ENCODE measurements around the gene EXOSC3. TPM values are rescaled to one million over a fixed set of nuclear protein-coding genes. Genes with fewer than 3 reads are reported as not detected.

EXOSC3 gene
- total RNA-seq, 2 experiments from 2014 or later = 67.8 to 72.1 TPM

GRCh38 chr9:37745970-37746369 lies 38.9 kb downstream of the EXOSC3 start:
- H3K9me3 Mint-ChIP-seq = no peaks in the 10 kb centered on the region
- ATAC-seq (ENCODE audit: low read depth) (no peak), DNase-seq (no peak)
- no peaks in the 10 kb centered on the region for H3K36me3 Mint-ChIP-seq
- POLR2A ChIA-PET = no interaction called here
- no peaks in the 10 kb centered on the region for H3K27me3 Mint-ChIP-seq
- no peak overlapping the region for H3K4me3 Mint-ChIP-seq
- no peaks in the 10 kb centered on the region for H3K4me1 Mint-ChIP-seq
- no peak overlapping the region for H3K27ac Mint-ChIP-seq

- no peak overlapping the region for H3K4me3 Mint-ChIP-seq
- no peaks in the 10 kb centered on the region for H3K36me3 Mint-ChIP-seq
- no peaks in the 10 kb centered on the region for H3K27me3 Mint-ChIP-seq
- no peaks in the 10 kb centered on the region for H3K9me3 Mint-ChIP-seq
- no peak overlapping the region for H3K27ac Mint-ChIP-seq
- ATAC-seq (ENCODE audit: low read depth) (no peak), DNase-seq (no peak)
- POLR2A ChIA-PET = no interaction called here
- no peaks in the 10 kb centered on the region for H3K4me1 Mint-ChIP-seq
Observed at GRCh38 chr9:37740631-37741328, 44.1 kb downstream of the EXOSC3 start.

GRCh38 chr9:37740128-37740527 lies 44.7 kb downstream of the EXOSC3 start:
- Mint-ChIP-seq H3K4me1 (no peaks in the 10 kb centered on the region), H3K27ac (no peak overlapping the region), H3K36me3 (no peaks in the 10 kb centered on the region), H3K9me3 (no peaks in the 10 kb centered on the region), H3K4me3 (no peak overlapping the region), H3K27me3 (no peaks in the 10 kb centered on the region)
- DNase-seq (no peak), ATAC-seq (ENCODE audit: low read depth) (no peak)
- POLR2A ChIA-PET = no interaction called here

GRCh38 chr9:37739222-37739621 lies 45.6 kb downstream of the EXOSC3 start:
- ATAC-seq (ENCODE audit: low read depth) (no peak), DNase-seq (no peak)
- POLR2A ChIA-PET = no interaction called here
- H3K9me3 Mint-ChIP-seq = no peaks in the 10 kb centered on the region
- no peaks in the 10 kb centered on the region for H3K27me3 Mint-ChIP-seq
- no peak overlapping the region for H3K4me3 Mint-ChIP-seq
- no peaks in the 10 kb centered on the region for H3K4me1 Mint-ChIP-seq
- no peaks in the 10 kb centered on the region for H3K36me3 Mint-ChIP-seq
- H3K27ac Mint-ChIP-seq = no peak overlapping the region

GRCh38 chr9:37732952-37733351 lies 51.9 kb downstream of the EXOSC3 start:
- H3K36me3 Mint-ChIP-seq = no peaks in the 10 kb centered on the region
- no peaks in the 10 kb centered on the region for H3K4me1 Mint-ChIP-seq
- peaks cover 9% of the 10 kb centered on the region for H3K27me3 Mint-ChIP-seq
- H3K27ac Mint-ChIP-seq = no peak overlapping the region
- DNase-seq = no peak
- no peak for ATAC-seq (ENCODE audit: low read depth)
- no peaks in the 10 kb centered on the region for H3K9me3 Mint-ChIP-seq
- H3K4me3 Mint-ChIP-seq = no peak overlapping the region
- POLR2A ChIA-PET = interaction anchor here (0.6 kb wide), 1 partner anchor 141 kb away, joined by 3 read pairs; the partner anchor contains the start of gene TOMM5

- H3K4me3 Mint-ChIP-seq = no peak overlapping the region
Observed at GRCh38 chr9:37732086-37732741, 52.6 kb downstream of the EXOSC3 start.

GRCh38 chr9:37730839-37731238 lies 54.0 kb downstream of the EXOSC3 start:
- Mint-ChIP-seq H3K9me3 (no peaks in the 10 kb centered on the region), H3K36me3 (no peaks in the 10 kb centered on the region), H3K4me3 (no peak overlapping the region), H3K27me3 (peaks cover 13% of the 10 kb centered on the region), H3K27ac (no peak overlapping the region), H3K4me1 (no peaks in the 10 kb centered on the region)
- ATAC-seq (ENCODE audit: low read depth) (no peak), DNase-seq (no peak)
- POLR2A ChIA-PET = no interaction called here

More at GRCh38 chr9:37732086-37732741, 52.6 kb downstream of the EXOSC3 start:
- H3K27me3 Mint-ChIP-seq = peaks cover 9% of the 10 kb centered on the region
- H3K4me1 Mint-ChIP-seq = no peaks in the 10 kb centered on the region
- no peaks in the 10 kb centered on the region for H3K36me3 Mint-ChIP-seq
- ATAC-seq (ENCODE audit: low read depth) = no peak
- DNase-seq = no peak
- no peaks in the 10 kb centered on the region for H3K9me3 Mint-ChIP-seq
- POLR2A ChIA-PET = interaction anchor here (0.6 kb wide), 1 partner anchor 65 kb away, joined by 5 read pairs; no protein-coding TSS in a partner anchor
- H3K27ac Mint-ChIP-seq = no peak overlapping the region

- Mint-ChIP-seq H3K9me3 (no peaks in the 10 kb centered on the region), H3K27me3 (peaks cover 13% of the 10 kb centered on the region), H3K27ac (no peak overlapping the region), H3K36me3 (no peaks in the 10 kb centered on the region), H3K4me1 (no peaks in the 10 kb centered on the region), H3K4me3 (no peak overlapping the region)
- no peak for DNase-seq
- no peak for ATAC-seq (ENCODE audit: low read depth)
- POLR2A ChIA-PET = no interaction called here
Observed at GRCh38 chr9:37730256-37730655, 54.6 kb downstream of the EXOSC3 start.

Other genes starting within 250 kb of the EXOSC3 start
- gene FBXO10, start 208.7 kb downstream of the EXOSC3 start, total RNA-seq = 1 to 10 TPM; 1.5 to 1.6 TPM
- gene TOMM5, start 192.5 kb downstream of the EXOSC3 start, total RNA-seq = 10 to 100 TPM; 68.2 to 74.1 TPM
- not detected for gene FRMPD1, start 134.1 kb downstream of the EXOSC3 start, total RNA-seq
- 10 to 100 TPM; 17.4 to 21.4 TPM for gene TRMT10B, start 31.3 kb downstream of the EXOSC3 start, total RNA-seq
- 10 to 100 TPM; 19.5 to 19.8 TPM for gene DCAF10, start 15.7 kb upstream of the EXOSC3 start, total RNA-seq
- 10 to 100 TPM; 30.8 to 33.9 TPM for gene SLC25A51, start 119.1 kb upstream of the EXOSC3 start, total RNA-seq

All from activated naive CD8-positive, alpha-beta T cell treated with anti-CD3 and anti-CD28 coated beads, Interleukin-2, amount 10 ng/mL, durations not matched to agents 7 days and 5 days (primary cell).